GM12864 (cell line): ENCODE results near the gene SKOR1.

Source experiments
- DNase-seq: peaks from one replicate; pipeline ENCODE4 v3.0.0-alpha.2; 2011; ENCODE audit warnings: low read depth
- H3K4me3 ChIP-seq: 2 replicates; pipeline ENCODE4 v1.5.1; 2011; ENCODE audit warnings: mild to moderate bottlenecking, low read depth, low read length, control low read depth
- TF ChIP-seq, protein P1 (sequence below): IDR thresholded peaks from 2 replicates; pipeline ENCODE4 v1.5.1; 2011; ENCODE audit warnings: low read depth, mild to moderate bottlenecking, moderate library complexity, low read length, control low read depth, inconsistent platforms; ENCODE audit errors: missing control alignments

SKOR1 gene

DNA sequence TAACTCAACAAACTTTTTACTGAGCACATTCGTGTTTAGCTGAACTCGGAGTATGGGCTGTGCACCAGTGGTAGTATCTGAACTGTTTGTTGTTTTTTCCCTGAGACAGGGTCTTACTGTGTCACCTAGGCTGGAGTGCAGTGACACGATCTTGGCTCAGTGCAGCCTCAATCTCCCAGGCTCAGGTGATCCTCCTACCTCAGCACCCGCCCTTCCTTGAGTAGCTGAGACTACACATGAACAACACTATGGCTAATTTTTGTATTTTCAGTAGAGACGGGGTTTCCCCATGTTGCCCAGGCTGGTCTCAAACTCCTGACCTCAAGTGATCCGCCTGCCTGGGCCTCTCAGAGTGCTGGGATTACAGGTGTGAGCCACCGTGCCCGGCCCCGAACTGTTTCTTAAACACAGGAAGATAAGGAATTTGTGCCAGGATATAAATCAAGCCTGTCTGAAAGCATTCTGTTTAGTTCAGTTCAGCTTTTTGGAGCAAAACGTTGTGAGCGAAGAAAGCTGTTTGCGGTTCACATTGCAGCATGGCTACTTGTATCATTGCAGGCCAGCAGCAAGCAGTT lies 40.4 kb upstream of the SKOR1 start:
- TF ChIP-seq, protein P1, sequence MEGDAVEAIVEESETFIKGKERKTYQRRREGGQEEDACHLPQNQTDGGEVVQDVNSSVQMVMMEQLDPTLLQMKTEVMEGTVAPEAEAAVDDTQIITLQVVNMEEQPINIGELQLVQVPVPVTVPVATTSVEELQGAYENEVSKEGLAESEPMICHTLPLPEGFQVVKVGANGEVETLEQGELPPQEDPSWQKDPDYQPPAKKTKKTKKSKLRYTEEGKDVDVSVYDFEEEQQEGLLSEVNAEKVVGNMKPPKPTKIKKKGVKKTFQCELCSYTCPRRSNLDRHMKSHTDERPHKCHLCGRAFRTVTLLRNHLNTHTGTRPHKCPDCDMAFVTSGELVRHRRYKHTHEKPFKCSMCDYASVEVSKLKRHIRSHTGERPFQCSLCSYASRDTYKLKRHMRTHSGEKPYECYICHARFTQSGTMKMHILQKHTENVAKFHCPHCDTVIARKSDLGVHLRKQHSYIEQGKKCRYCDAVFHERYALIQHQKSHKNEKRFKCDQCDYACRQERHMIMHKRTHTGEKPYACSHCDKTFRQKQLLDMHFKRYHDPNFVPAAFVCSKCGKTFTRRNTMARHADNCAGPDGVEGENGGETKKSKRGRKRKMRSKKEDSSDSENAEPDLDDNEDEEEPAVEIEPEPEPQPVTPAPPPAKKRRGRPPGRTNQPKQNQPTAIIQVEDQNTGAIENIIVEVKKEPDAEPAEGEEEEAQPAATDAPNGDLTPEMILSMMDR: no peak

DNA sequence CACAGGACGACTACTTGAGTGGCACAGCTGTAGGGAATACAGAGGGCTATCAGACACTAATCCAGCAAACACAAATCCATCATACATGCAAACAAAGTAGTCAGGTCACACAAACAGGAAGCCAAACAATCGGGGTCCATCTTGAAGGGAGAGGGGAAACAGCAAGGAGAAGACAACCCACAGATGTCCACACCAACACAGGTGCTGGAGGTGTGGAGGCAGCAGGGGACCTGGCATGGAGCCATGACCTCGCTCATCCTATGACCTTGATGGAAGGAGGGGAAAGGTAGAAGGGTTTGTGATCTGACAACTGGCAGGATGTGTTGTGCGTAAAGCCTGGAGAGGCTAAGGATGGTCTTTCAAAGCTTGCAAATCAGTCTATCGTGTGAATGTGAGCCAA lies 39.9 kb upstream of the SKOR1 start:
- no peak for DNase-seq
- no peak overlapping the region for H3K4me3 ChIP-seq
- TF ChIP-seq, protein P1: no peak

More for the DNA sequence above, 40.4 kb upstream of the SKOR1 start:
- no peak overlapping the region for H3K4me3 ChIP-seq
- no peak for DNase-seq

DNA sequence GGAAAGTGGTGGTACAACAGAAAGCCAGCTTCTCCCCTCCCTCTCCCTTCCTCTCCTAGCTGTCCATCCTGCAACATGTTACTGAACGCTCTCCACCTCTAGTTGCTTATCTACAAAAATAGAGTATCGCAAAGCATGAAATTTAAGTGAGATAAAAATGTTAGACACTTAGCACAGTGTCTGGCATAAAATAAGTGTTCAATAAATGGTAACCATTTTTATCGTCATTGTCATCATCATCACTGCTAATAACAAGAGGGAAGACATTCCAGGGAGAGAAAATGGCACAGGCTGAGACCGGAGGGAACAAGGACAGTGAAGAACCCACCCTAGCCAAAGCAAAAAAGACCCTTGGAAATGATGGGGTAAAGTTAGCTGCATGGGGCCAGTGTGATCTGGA lies 38.7 kb upstream of the SKOR1 start:
- TF ChIP-seq, protein P1: no peak
- no peak for DNase-seq
- H3K4me3 ChIP-seq: no peak overlapping the region

DNA sequence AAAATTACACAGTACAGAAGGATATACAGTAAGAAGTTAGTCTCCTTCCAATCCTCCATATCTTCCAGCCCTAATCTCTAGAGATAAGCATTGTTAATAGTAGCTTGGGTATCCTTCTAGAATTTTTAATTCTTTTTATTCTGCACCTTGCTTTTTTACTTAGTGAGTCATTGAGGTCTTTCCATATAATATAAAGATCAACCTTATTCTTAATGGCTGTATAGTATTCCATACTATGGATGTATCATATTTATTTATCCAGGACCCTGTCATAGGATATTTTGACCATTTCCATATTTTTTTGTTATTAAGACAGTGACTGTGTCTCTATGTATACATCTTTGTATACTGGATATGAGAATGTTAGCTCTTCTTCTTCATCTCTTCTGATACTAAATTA lies 36.3 kb upstream of the SKOR1 start:
- no peak overlapping the region for H3K4me3 ChIP-seq
- DNase-seq: no peak
- TF ChIP-seq, protein P1: no peak

DNA sequence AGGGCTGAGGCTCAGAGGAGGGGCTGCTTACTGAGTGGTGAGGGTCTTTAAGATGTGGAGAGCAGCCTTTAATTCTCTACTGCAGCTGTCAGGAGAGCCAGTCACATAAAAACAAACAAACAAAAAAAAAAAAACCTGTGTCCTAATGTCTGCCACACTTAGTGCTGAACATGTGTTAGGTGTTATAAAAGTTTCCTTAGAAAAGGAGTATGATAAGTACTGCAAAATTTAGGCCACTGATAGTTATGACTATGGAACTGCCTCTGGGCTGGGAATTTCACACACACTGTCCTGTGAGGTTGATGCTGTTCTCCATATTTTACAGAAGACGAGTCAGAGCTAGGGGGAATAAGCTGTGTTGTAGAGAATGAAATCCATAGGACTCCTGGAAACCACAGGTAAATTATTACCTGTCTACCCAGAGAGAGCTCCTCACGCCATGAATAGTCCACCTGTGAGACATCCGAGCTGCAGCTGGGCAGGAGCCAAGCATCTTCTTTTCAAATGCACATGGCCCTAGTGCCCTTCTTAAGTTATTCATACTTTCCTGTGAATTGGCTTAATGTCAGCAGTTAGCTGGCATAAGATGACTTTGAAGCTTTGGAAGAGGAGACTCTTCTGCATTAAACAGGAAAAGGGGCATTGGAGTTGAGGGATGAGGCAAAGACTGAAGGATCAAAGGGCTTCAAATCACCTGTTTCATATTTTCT lies 34.5 kb upstream of the SKOR1 start:
- H3K4me3 ChIP-seq: no peak overlapping the region
- TF ChIP-seq, protein P1: no peak
- DNase-seq: no peak

DNA sequence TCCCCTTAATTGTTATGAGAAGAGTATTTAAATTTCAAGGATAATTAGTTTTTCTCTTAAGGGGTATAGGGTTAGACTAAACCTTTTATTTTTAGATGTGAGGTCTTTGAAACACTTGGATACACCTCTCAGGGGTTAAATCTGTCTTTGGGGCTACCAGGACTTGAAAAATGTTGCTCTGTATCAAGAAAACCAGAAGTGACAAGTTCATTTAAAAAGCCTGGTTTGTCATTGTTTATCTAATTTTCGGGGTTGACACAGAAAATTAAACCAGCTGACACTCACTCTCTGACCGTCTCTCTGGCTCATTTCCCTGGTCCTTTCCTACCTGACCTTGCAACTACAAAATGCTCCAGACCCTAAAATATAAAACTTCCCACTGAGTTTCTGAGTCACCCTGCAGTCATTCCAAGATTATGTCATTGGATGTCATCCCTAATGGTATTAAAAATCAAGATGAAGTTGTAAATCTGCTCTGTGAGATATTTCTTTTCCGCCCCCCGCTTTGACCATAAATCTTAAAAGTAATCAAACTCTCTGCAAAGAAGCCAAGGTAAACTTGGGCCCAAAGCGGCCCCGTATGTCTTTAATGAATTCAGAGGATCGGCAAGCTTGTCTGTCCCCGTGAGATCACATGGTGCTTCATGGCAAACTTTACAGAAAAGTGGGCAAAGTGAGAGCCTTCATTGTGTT lies 32.9 kb upstream of the SKOR1 start:
- TF ChIP-seq, protein P1: no peak
- no peak for DNase-seq
- no peak overlapping the region for H3K4me3 ChIP-seq
